Measurements from ENCODE around the gene TMEM132A. TPM values are rescaled to one million over a fixed set of nuclear protein-coding genes. Genes with fewer than 3 reads are reported as not detected.

TMEM132A gene
- total and polyA plus RNA-seq, 10 of the 15 experiments (the other 5 are each of a cell fraction or from before 2014, with no cell fraction given) = 0.16 to 25.0 (median 4.3) TPM

DNA sequence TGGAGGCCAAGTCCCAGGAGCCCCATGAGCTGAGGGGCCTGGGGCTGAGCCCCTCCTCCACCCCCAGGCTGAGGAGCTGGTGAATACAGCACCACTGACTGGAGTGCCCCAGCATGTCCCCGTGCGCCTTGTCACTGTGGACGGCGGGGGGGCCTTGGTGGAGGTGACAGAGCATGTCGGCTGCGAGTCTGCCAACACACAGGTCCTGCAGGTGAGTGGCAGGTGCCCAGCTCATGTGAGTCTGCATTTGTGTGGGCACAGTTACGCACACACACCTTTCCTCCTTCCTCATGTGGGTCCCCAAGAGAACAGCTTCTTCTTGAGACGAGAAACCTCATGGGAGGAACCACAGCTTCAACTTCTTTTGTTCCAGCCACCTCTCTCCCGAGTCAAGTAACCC, 7.7 kb downstream of the TMEM132A start:
- no peak overlapping the region; the same call in 1 of the 2 replicates for H3K9ac ChIP-seq (ENCODE audit: control insufficient read depth, insufficient read depth, low read length)
- SMC1A ChIA-PET (ENCODE audit: uncharacterized antibody, unreplicated experiment) = interaction anchor here (1.2 to 2.6 kb wide), 8 partner anchors 12 to 29 kb away, joined by 3 to 19 read pairs (median 4); partner anchors contain the start of gene TMEM109
- RAD21 ChIA-PET (ENCODE audit: unreplicated experiment) = interaction anchor here (1.1 to 2.3 kb wide), 3 partner anchors 8 to 210 kb away, joined by 3 to 14 read pairs (median 5); no protein-coding TSS in a partner anchor
- FAIRE-seq (peak; percentile 56), ATAC-seq (peak; percentile 10; the same call in 2 of the 3 replicates), DNase-seq (ENCODE audit: low read depth, low spot score) (no peak)
- H3K4me3 ChIP-seq = no peak overlapping the region
- no peak overlapping the region for H3K27ac ChIP-seq (ENCODE audit: control insufficient read depth, insufficient read depth)
- no TSS peak for BruUV-seq (replicated peaks)
- H2AFZ ChIP-seq (ENCODE audit: control insufficient read depth, low read depth, low read length) = no peak overlapping the region
- H4K20me1 ChIP-seq (ENCODE audit: control insufficient read depth, insufficient read depth) = no peaks in the 10 kb centered on the region
- H3K79me2 ChIP-seq (ENCODE audit: control insufficient read depth, insufficient read depth, low read length) = no peaks in the 10 kb centered on the region
- H3K27me3 ChIP-seq (replicated peaks in 1 of 2; ENCODE audit: control insufficient read depth in 2 of 2, insufficient read depth in 2 of 2, low read length in 1 of 2) = no peaks in the 10 kb centered on the region
- H3K9me3 ChIP-seq (replicated peaks; ENCODE audit: control insufficient read depth, insufficient read depth, low read length) = no peaks in the 10 kb centered on the region
- H3K36me3 ChIP-seq (ENCODE audit: control insufficient read depth in 2 of 2, insufficient read depth in 2 of 2, low read length in 1 of 2) = peaks cover 0 to 4% of the 10 kb centered on the region in 2 experiments; a peak in 2 of 4 replicates
- peak overlapping the region; percentile 22; the same call in 1 of the 2 replicates for H3K4me2 ChIP-seq (ENCODE audit: control insufficient read depth, insufficient read depth)
- in situ Hi-C loops (cut with MboI) = no loop called here
- CTCF ChIA-PET = interaction anchor here (1.2 to 1.9 kb wide), 3 partner anchors 17 to 38 kb away, joined by 4 to 8 read pairs (median 7); no protein-coding TSS in a partner anchor
- H3K4me1 ChIP-seq (ENCODE audit: control insufficient read depth, insufficient read depth, low read length) = peaks cover 17% of the 10 kb centered on the region
- POLR2A ChIA-PET = interaction anchor here (0.8 to 1.0 kb wide), 2 partner anchors 17 to 18 kb away, joined by 3 read pairs; partner anchors contain the start of gene TMEM109
- intact Hi-C loops (cut with micrococcal nuclease; ENCODE audit: unreplicated experiment) = no loop called here
- WGBS (ENCODE audit: insufficient coverage, insufficient replicate concordance, low lambda C conversion rate, missing lambda C conversion rate) = 27% methylated on average over 9 of the region's 9 CpGs
- TF ChIP-seq BHLHE40 (IDR thresholded peaks at IDR 0.05; ENCODE audit: borderline replicate concordance in 1 of 2, low read depth in 2 of 2, low read length in 1 of 2) = peak; percentile 19 to 84; a peak in 2 of 4 replicates
- TF ChIP-seq CTCF (IDR thresholded peaks at IDR 0.05 in 2 of 3, conservative IDR thresholded peaks at IDR 0.05 in 1 of 3; ENCODE audit: control insufficient read depth in 2 of 3, extremely low read depth in 1 of 3, insufficient read depth in 1 of 3, low read depth in 3 of 3, low read length in 3 of 3) = no peak
- no peak for TF ChIP-seq MEF2A (IDR thresholded peaks at IDR 0.05; ENCODE audit: insufficient read depth, low read depth, low read length)
- TF ChIP-seq ZNF384 (IDR thresholded peaks at IDR 0.05; ENCODE audit: borderline replicate concordance, low read depth, low read length) = no peak
- TF ChIP-seq SMARCA5 (IDR thresholded peaks at IDR 0.05) = no peak
- 0 out of 2 replicates have a peak, but pooled peaks have one; percentile 8 for TF ChIP-seq MTA3 (IDR thresholded peaks at IDR 0.05; ENCODE audit: borderline replicate concordance, low read length)
- no peak for TF ChIP-seq BACH1 (IDR thresholded peaks at IDR 0.05; ENCODE audit: borderline replicate concordance)
- TF ChIP-seq CREM (IDR thresholded peaks at IDR 0.05; ENCODE audit: low read depth) = no peak
- TF ChIP-seq NBN (IDR thresholded peaks at IDR 0.05) = no peak
- TF ChIP-seq USF2 (IDR thresholded peaks at IDR 0.05; ENCODE audit: borderline replicate concordance, low read depth, low read length) = no peak
- TF ChIP-seq, protein P1, sequence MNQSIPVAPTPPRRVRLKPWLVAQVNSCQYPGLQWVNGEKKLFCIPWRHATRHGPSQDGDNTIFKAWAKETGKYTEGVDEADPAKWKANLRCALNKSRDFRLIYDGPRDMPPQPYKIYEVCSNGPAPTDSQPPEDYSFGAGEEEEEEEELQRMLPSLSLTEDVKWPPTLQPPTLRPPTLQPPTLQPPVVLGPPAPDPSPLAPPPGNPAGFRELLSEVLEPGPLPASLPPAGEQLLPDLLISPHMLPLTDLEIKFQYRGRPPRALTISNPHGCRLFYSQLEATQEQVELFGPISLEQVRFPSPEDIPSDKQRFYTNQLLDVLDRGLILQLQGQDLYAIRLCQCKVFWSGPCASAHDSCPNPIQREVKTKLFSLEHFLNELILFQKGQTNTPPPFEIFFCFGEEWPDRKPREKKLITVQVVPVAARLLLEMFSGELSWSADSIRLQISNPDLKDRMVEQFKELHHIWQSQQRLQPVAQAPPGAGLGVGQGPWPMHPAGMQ (IDR thresholded peaks at IDR 0.05; ENCODE audit: borderline replicate concordance) = no peak
- TF ChIP-seq SUZ12 (IDR thresholded peaks at IDR 0.05; ENCODE audit: unreplicated experiment) = no peak
- TF ChIP-seq MAX (IDR thresholded peaks at IDR 0.05; ENCODE audit: low read depth, low read length) = no peak
- no peak for TF ChIP-seq PBX3 (IDR thresholded peaks at IDR 0.05; ENCODE audit: insufficient replicate concordance, low read depth, low read length)
- TF ChIP-seq IKZF1 (conservative IDR thresholded peaks at IDR 0.05) = 0 out of 2 replicates have a peak, but pooled peaks have one; percentile 12
- no peak for TF ChIP-seq SREBF2 (IDR thresholded peaks at IDR 0.05; ENCODE audit: low read length)
- no peak for TF ChIP-seq SMC3 (IDR thresholded peaks at IDR 0.05; ENCODE audit: borderline replicate concordance, low read length)
- TF ChIP-seq CBX3 (IDR thresholded peaks at IDR 0.05; ENCODE audit: borderline replicate concordance, low read depth) = no peak
- TF ChIP-seq FOXM1 (IDR thresholded peaks at IDR 0.05; ENCODE audit: low read depth, low read length) = no peak
